ENCODE data around the gene GRIK1. TPM values are rescaled to one million over a fixed set of nuclear protein-coding genes. Genes with fewer than 3 reads are reported as not detected.

GRIK1 gene
- total RNA-seq, 1 donor from 2014 or later, result not detected

- Mint-ChIP-seq H3K4me1 (ENCODE audit: unreplicated experiment) (no peaks in the 10 kb centered on the region), H3K4me3 (ENCODE audit: unreplicated experiment) (no peak overlapping the region), H3K27me3 (ENCODE audit: unreplicated experiment) (no peaks in the 10 kb centered on the region), H3K9me3 (ENCODE audit: unreplicated experiment) (peaks cover 4% of the 10 kb centered on the region), H3K36me3 (ENCODE audit: low read depth, unreplicated experiment) (peaks cover 7% of the 10 kb centered on the region), H3K27ac (ENCODE audit: unreplicated experiment) (no peak overlapping the region)
- TF ChIP-seq CTCF (IDR thresholded peaks at IDR 0.05; ENCODE audit: unreplicated experiment), result no peak
- DNase-seq (ENCODE audit: low spot score), result no peak
Measured at GRCh38 chr21:29521872-29522271, 417.9 kb downstream of the GRIK1 start.

GRCh38 chr21:29520171-29520570, 419.6 kb downstream of the GRIK1 start:
- no peak overlapping the region for H3K4me3 Mint-ChIP-seq (ENCODE audit: unreplicated experiment)
- no peak for TF ChIP-seq CTCF (IDR thresholded peaks at IDR 0.05; ENCODE audit: unreplicated experiment)
- no peak overlapping the region for H3K27ac Mint-ChIP-seq (ENCODE audit: unreplicated experiment)
- no peaks in the 10 kb centered on the region for H3K4me1 Mint-ChIP-seq (ENCODE audit: unreplicated experiment)
- H3K36me3 Mint-ChIP-seq (ENCODE audit: low read depth, unreplicated experiment), result peaks cover 1% of the 10 kb centered on the region
- no peaks in the 10 kb centered on the region for H3K27me3 Mint-ChIP-seq (ENCODE audit: unreplicated experiment)
- no peaks in the 10 kb centered on the region for H3K9me3 Mint-ChIP-seq (ENCODE audit: unreplicated experiment)
- DNase-seq (ENCODE audit: low spot score), result no peak

- H3K9me3 Mint-ChIP-seq (ENCODE audit: unreplicated experiment), result no peaks in the 10 kb centered on the region
- H3K4me1 Mint-ChIP-seq (ENCODE audit: unreplicated experiment), result no peaks in the 10 kb centered on the region
- no peak for DNase-seq (ENCODE audit: low spot score)
- no peak overlapping the region for H3K4me3 Mint-ChIP-seq (ENCODE audit: unreplicated experiment)
- H3K36me3 Mint-ChIP-seq (ENCODE audit: low read depth, unreplicated experiment), result no peaks in the 10 kb centered on the region
- TF ChIP-seq CTCF (IDR thresholded peaks at IDR 0.05; ENCODE audit: unreplicated experiment), result no peak
- no peaks in the 10 kb centered on the region for H3K27me3 Mint-ChIP-seq (ENCODE audit: unreplicated experiment)
- no peak overlapping the region for H3K27ac Mint-ChIP-seq (ENCODE audit: unreplicated experiment)
Measured at GRCh38 chr21:29514652-29515247, 425.0 kb downstream of the GRIK1 start.

GRCh38 chr21:29513535-29513934, 426.3 kb downstream of the GRIK1 start:
- no peaks in the 10 kb centered on the region for H3K9me3 Mint-ChIP-seq (ENCODE audit: unreplicated experiment)
- H3K27ac Mint-ChIP-seq (ENCODE audit: unreplicated experiment), result no peak overlapping the region
- no peaks in the 10 kb centered on the region for H3K36me3 Mint-ChIP-seq (ENCODE audit: low read depth, unreplicated experiment)
- H3K27me3 Mint-ChIP-seq (ENCODE audit: unreplicated experiment), result no peaks in the 10 kb centered on the region
- TF ChIP-seq CTCF (IDR thresholded peaks at IDR 0.05; ENCODE audit: unreplicated experiment), result no peak
- H3K4me3 Mint-ChIP-seq (ENCODE audit: unreplicated experiment), result no peak overlapping the region
- DNase-seq (ENCODE audit: low spot score), result no peak
- no peaks in the 10 kb centered on the region for H3K4me1 Mint-ChIP-seq (ENCODE audit: unreplicated experiment)

GRCh38 chr21:29511096-29511495, 428.7 kb downstream of the GRIK1 start:
- H3K27ac Mint-ChIP-seq (ENCODE audit: unreplicated experiment), result no peak overlapping the region
- no peak for DNase-seq (ENCODE audit: low spot score)
- H3K4me1 Mint-ChIP-seq (ENCODE audit: unreplicated experiment), result no peaks in the 10 kb centered on the region
- no peaks in the 10 kb centered on the region for H3K36me3 Mint-ChIP-seq (ENCODE audit: low read depth, unreplicated experiment)
- H3K9me3 Mint-ChIP-seq (ENCODE audit: unreplicated experiment), result no peaks in the 10 kb centered on the region
- no peak overlapping the region for H3K4me3 Mint-ChIP-seq (ENCODE audit: unreplicated experiment)
- no peaks in the 10 kb centered on the region for H3K27me3 Mint-ChIP-seq (ENCODE audit: unreplicated experiment)
- no peak for TF ChIP-seq CTCF (IDR thresholded peaks at IDR 0.05; ENCODE audit: unreplicated experiment)
